Neural cell (in vitro differentiated cells): ENCODE measurements around the gene SOAT1. TPM values are rescaled to one million over a fixed set of nuclear protein-coding genes. Genes with fewer than 3 reads are reported as not detected.

Experiments
- H2AFZ ChIP-seq: fragments of 200-600, 300-800 bp; sonication (generic), shearing (Covaris generic); 2 replicates; pipeline ENCODE4 v1.6.0; 2014; ENCODE audit warnings: low read depth, mild to moderate bottlenecking, antibody characterized with exemption, low read length, moderate library complexity
- H3F3A ChIP-seq: fragments of 200-600 bp; shearing (Covaris generic); 2 replicates; pipeline ENCODE4 v1.6.1; 2016; ENCODE audit warnings: mild to moderate bottlenecking, moderate library complexity, mixed read lengths, antibody characterized with exemption, low read length; ENCODE audit not compliant: insufficient read depth, poor library complexity, severe bottlenecking
- H3K27ac ChIP-seq: fragments of 200-600, 300-800 bp; sonication (generic), shearing (Covaris generic); 2 replicates; pipeline ENCODE4 v1.5.1; 2014; ENCODE audit warnings: mild to moderate bottlenecking, low read length, moderate library complexity
- H3K27me3 ChIP-seq: fragments of 300-800, 200-600 bp; sonication (generic), shearing (Covaris generic); 2 replicates; pipeline ENCODE4 v1.6.0; 2014; ENCODE audit warnings: mild to moderate bottlenecking, low read depth, low read length, moderate library complexity; ENCODE audit not compliant: insufficient read depth
- H3K36me3 ChIP-seq: fragments of 300-800, 200-600 bp; sonication (generic), shearing (Covaris generic); 2 replicates; pipeline ENCODE4 v1.5.1; 2014; ENCODE audit warnings: mild to moderate bottlenecking, antibody characterized with exemption, low read length, moderate library complexity; ENCODE audit not compliant: insufficient read depth
- H3K4me2 ChIP-seq: fragments of 300-800, 200-600 bp; sonication (generic), shearing (Covaris generic); 2 replicates; pipeline ENCODE4 v1.6.0; 2014; ENCODE audit warnings: mild to moderate bottlenecking, low read length
- H3K4me3 ChIP-seq: fragments of 300-800, 200-600 bp; sonication (generic), shearing (Covaris generic); 2 replicates; pipeline ENCODE4 v1.5.1; 2014; ENCODE audit warnings: mild to moderate bottlenecking, low read length, moderate library complexity
- H3K79me2 ChIP-seq: fragments of 200-600 bp; shearing (Covaris generic); replicated peaks from 2 replicates; pipeline ENCODE4 v1.6.0; 2014; ENCODE audit warnings: mild to moderate bottlenecking, low read length, moderate library complexity; ENCODE audit not compliant: insufficient read depth
- H3K9ac ChIP-seq: fragments of 300-800, 200-600 bp; sonication (generic), shearing (Covaris generic); 2 replicates; pipeline ENCODE4 v1.6.1; 2016; ENCODE audit warnings: mild to moderate bottlenecking, low read length, mixed read lengths
- H3K9me2 ChIP-seq: fragments of 200-600 bp; shearing (Covaris generic); 2 replicates; pipeline ENCODE4 v1.6.1; 2016; ENCODE audit warnings: mild to moderate bottlenecking, low read length, mixed read lengths; ENCODE audit not compliant: insufficient read depth
- H3K9me3 ChIP-seq: fragments of 200-600, 300-800 bp; sonication (generic), shearing (Covaris generic); 2 replicates; pipeline ENCODE4 v1.6.1; 2016; ENCODE audit warnings: mild to moderate bottlenecking, mixed run types, low read length, moderate library complexity, mixed read lengths
- H4K20me1 ChIP-seq: fragments of 200-600 bp; shearing (Covaris generic); 2 replicates; pipeline ENCODE4 v1.6.1; 2016; ENCODE audit warnings: mild to moderate bottlenecking, mixed run types; ENCODE audit not compliant: insufficient read depth
- EP300 ChIP-seq: fragments of 450-650 bp; conservative IDR thresholded peaks from 2 replicates; pipeline ENCODE4 v1.6.1; 2014; ENCODE audit warnings: antibody characterized with exemption, mild to moderate bottlenecking, moderate library complexity; ENCODE audit not compliant: poor library complexity, severe bottlenecking
- EZH2 ChIP-seq: fragments of 200-600, 300-800 bp; shearing (Covaris generic), sonication (generic); IDR thresholded peaks from 2 replicates; pipeline ENCODE4 v1.6.1; 2014; ENCODE audit warnings: antibody characterized with exemption, low read length, borderline replicate concordance, mild to moderate bottlenecking; ENCODE audit not compliant: insufficient read depth, poor library complexity, severe bottlenecking
- MXI1 ChIP-seq: fragments of 450-650 bp; conservative IDR thresholded peaks from 2 replicates; pipeline ENCODE4 v1.6.1; 2014; ENCODE audit warnings: antibody characterized with exemption, mild to moderate bottlenecking; ENCODE audit not compliant: poor library complexity, severe bottlenecking
- POLR2AphosphoS5 ChIP-seq: IDR thresholded peaks from 2 replicates; pipeline ENCODE4 v1.6.1; 2012
- RAD21 ChIP-seq: fragments of 450-650 bp; conservative IDR thresholded peaks from 2 replicates; pipeline ENCODE4 v1.6.1; 2014; ENCODE audit warnings: antibody characterized with exemption, mild to moderate bottlenecking, moderate library complexity
- REST ChIP-seq: IDR thresholded peaks from 2 replicates; pipeline ENCODE4 v1.6.1; 2012; ENCODE audit warnings: borderline replicate concordance
- SMC3 ChIP-seq: fragments of 450-650 bp; conservative IDR thresholded peaks from 2 replicates; pipeline ENCODE4 v1.6.1; 2014; ENCODE audit warnings: antibody characterized with exemption, mild to moderate bottlenecking, moderate library complexity; ENCODE audit not compliant: poor library complexity
- TAF1 ChIP-seq: IDR thresholded peaks from 2 replicates; pipeline ENCODE4 v1.6.1; 2012; ENCODE audit warnings: low read depth
- polyA plus RNA-seq: library from polyadenylated mRNA; depleted of rRNA; stranded (reverse); fragments of >200 nt; gene quantifications from 2 replicates; pipeline ENCODE4 v1.2.3, GENCODE V29; 2014
- TF ChIP-seq, protein P1 (sequence below): fragments of 450-650 bp; IDR thresholded peaks from 2 replicates; pipeline ENCODE4 v1.5.1; 2014; ENCODE audit warnings: antibody characterized with exemption, mild to moderate bottlenecking, moderate library complexity; ENCODE audit not compliant: poor library complexity, severe bottlenecking

The SOAT1 gene
- polyA plus RNA-seq, 1 donor from 2014 or later: 5.7 TPM

DNA sequence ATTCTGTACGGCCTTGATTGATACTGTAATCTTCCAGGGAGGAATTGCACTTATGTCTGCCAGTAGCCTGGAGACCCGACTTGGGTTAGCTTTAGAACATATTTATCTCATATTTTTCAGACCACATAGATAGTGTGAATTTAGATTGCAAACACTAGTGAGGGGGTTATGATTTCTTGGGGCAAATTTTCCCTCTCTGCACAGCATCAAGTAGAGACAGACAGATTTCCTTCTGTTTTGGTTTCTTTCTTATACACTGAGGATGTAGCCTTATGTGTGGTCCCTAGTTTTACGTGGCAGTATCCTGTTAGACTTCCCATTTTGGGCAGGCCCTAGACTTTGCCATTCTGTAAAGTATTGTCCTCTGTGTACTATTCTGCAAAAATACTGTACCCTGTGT, 29.0 kb downstream of the SOAT1 start:
- TF ChIP-seq RAD21 (no peak), POLR2AphosphoS5 (no peak), EP300 (no peak), MXI1 (no peak), SMC3 (no peak), EZH2 (no peak), TAF1 (no peak), REST (no peak)
- TF ChIP-seq, protein P1, sequence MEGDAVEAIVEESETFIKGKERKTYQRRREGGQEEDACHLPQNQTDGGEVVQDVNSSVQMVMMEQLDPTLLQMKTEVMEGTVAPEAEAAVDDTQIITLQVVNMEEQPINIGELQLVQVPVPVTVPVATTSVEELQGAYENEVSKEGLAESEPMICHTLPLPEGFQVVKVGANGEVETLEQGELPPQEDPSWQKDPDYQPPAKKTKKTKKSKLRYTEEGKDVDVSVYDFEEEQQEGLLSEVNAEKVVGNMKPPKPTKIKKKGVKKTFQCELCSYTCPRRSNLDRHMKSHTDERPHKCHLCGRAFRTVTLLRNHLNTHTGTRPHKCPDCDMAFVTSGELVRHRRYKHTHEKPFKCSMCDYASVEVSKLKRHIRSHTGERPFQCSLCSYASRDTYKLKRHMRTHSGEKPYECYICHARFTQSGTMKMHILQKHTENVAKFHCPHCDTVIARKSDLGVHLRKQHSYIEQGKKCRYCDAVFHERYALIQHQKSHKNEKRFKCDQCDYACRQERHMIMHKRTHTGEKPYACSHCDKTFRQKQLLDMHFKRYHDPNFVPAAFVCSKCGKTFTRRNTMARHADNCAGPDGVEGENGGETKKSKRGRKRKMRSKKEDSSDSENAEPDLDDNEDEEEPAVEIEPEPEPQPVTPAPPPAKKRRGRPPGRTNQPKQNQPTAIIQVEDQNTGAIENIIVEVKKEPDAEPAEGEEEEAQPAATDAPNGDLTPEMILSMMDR: no peak
- Histone ChIP-seq H2AFZ (no peak overlapping the region), H3K36me3 (no peaks in the 10 kb centered on the region)

DNA sequence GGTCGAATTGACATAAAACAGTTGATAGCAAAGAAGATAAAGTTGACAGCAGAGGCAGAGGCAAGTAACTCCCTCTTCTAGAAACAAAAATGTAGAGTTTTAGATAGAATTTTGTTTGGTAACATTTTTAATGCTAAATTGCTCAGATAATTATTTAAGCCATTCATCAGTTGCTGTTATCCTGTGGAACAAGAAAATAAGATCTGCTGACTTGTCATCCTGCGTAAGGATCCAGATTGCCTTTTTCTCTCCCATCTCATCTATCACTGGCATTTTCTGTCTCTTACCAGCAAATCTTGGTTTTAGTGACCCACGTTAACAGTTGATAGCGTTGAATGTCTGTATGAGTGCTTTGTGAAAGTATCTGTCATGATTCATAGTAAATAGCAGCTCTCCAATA, 29.8 kb downstream of the SOAT1 start:
- no peak overlapping the region for H3K9ac ChIP-seq
- no peaks in the 10 kb centered on the region for H3F3A ChIP-seq
- no peak overlapping the region for H2AFZ ChIP-seq
- H3K27ac ChIP-seq: no peak overlapping the region
- no peaks in the 10 kb centered on the region for H3K9me2 ChIP-seq
- TF ChIP-seq SMC3: no peak
- TF ChIP-seq, protein P1: no peak
- TF ChIP-seq EP300: no peak
- no peak for TF ChIP-seq EZH2
- no peak for TF ChIP-seq MXI1
- TF ChIP-seq RAD21: no peak
- TF ChIP-seq TAF1: no peak
- no peak for TF ChIP-seq POLR2AphosphoS5
- no peak for TF ChIP-seq REST
- no peaks in the 10 kb centered on the region for H3K27me3 ChIP-seq
- no peaks in the 10 kb centered on the region for H3K9me3 ChIP-seq
- no peaks in the 10 kb centered on the region for H3K36me3 ChIP-seq
- no peak overlapping the region for H3K4me2 ChIP-seq
- no peak overlapping the region for H3K4me3 ChIP-seq
- no peaks in the 10 kb centered on the region for H4K20me1 ChIP-seq
- no peaks in the 10 kb centered on the region for H3K79me2 ChIP-seq

More for the DNA sequence above, 29.0 kb downstream of the SOAT1 start:
- no peak overlapping the region for H3K27ac ChIP-seq
- H4K20me1 ChIP-seq: no peaks in the 10 kb centered on the region
- H3F3A ChIP-seq: no peaks in the 10 kb centered on the region
- H3K79me2 ChIP-seq: no peaks in the 10 kb centered on the region
- no peaks in the 10 kb centered on the region for H3K27me3 ChIP-seq
- no peak overlapping the region for H3K4me2 ChIP-seq
- no peak overlapping the region for H3K4me3 ChIP-seq
- no peak overlapping the region for H3K9ac ChIP-seq
- H3K9me3 ChIP-seq: no peaks in the 10 kb centered on the region
- no peaks in the 10 kb centered on the region for H3K9me2 ChIP-seq
